Stomach (tissue), 4 donors: ENCODE data around the gene IGFBP4.

ENCODE experiments used
- CTCF ChIP-seq, 7 experiments: fragments of 450-650 bp in 4 of 7; fragments of 200-600 bp in 3 of 7; sonication (generic) in 3 of 7; IDR thresholded peaks; one replicate each; pipeline ENCODE4 v1.5.1; 2016 to 2019; ENCODE audit warnings: antibody characterized with exemption in 7 of 7, control low read depth in 2 of 7, mild to moderate bottlenecking in 1 of 7
- POLR2A ChIP-seq, 4 donors: fragments of 450-650 bp; IDR thresholded peaks; one replicate each; pipeline ENCODE4 v1.6.1; 2016; ENCODE audit warnings: antibody characterized with exemption in 4 of 4, control low read depth in 2 of 4, mild to moderate bottlenecking in 1 of 4, moderate library complexity in 1 of 4

GRCh38 chr17:40482722-40483121 lies 39.5 kb downstream of the IGFBP4 start:
- TF ChIP-seq POLR2A (IDR thresholded peaks at IDR 0.05) (no peak), CTCF (IDR thresholded peaks at IDR 0.05) (no peak)
